Transverse colon (tissue), 4 donors: ENCODE results near the gene CDKN1C.

Experiments used
- CTCF ChIP-seq, 5 experiments: fragments of 200-600 bp in 3 of 5; fragments of 450-650 bp in 2 of 5; sonication (generic) in 3 of 5; IDR thresholded peaks; 1 replicate in 2 of 5; 2 replicates in 3 of 5; pipeline ENCODE4 v1.5.1; 2016 to 2017; ENCODE audit warnings: antibody characterized with exemption in 5 of 5, inconsistent platforms in 3 of 5, mild to moderate bottlenecking in 2 of 5, moderate library complexity in 1 of 5
- POLR2AphosphoS5 ChIP-seq, 3 donors: sonication (generic); formaldehyde crosslinking; IDR thresholded peaks; one replicate each; pipeline ENCODE4 v1.6.1; 2016; ENCODE audit warnings: antibody characterized with exemption in 3 of 3

DNA sequence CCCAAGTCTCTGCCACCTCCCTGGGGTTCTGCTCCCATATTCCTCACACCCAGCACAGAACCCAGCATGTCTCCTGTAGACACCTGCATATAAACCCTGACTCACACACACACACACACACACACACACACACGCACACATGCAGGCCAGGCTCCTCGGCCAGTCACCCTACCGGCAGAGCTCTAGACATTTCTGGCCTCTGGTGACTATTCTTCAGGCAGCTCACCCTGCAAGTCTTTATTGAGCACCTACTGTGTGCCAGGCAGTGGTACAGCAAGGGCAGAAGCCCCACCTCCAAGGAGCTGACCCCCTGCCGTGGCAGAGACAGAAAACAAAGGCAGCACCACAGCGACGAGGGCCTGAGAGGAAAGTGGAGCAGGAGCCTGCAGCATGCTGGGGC is 50.3 kb downstream of the CDKN1C start:
- TF ChIP-seq CTCF (IDR thresholded peaks at IDR 0.05) (no peak), POLR2AphosphoS5 (IDR thresholded peaks at IDR 0.05) (no peak)
